Left lung (tissue), 10 donors: ENCODE results near the gene AHRR. TPM values are rescaled to one million over a fixed set of nuclear protein-coding genes. Genes with fewer than 3 reads are reported as not detected.
"Not testable (repeated sequence)": the region's sequence is repeated elsewhere in the genome, so short reads cannot be mapped to it uniquely, and the experiment has no call there.

ENCODE experiments used
- ATAC-seq: fragments of 200-7000 bp; cut with Tn5 transposase; one replicate; pipeline ENCODE4 v1.9.1; 2020; ENCODE audit warnings: moderate library complexity
- DNase-seq, 4 donors: peaks; one replicate each; pipeline ENCODE4 v3.0.0-alpha.2; 2013 to 2020
- H3K27ac ChIP-seq, 2 donors: fragments of 200-600 bp; sonication (generic) in 1 of 2; one replicate each; pipeline versions ENCODE4 v1.5.0 to v1.8.0; 2020 to 2021
- H3K27me3 ChIP-seq, 2 donors: fragments of 200-600 bp; sonication (generic) in 1 of 2; one replicate each; pipeline versions ENCODE4 v1.5.0 to v1.8.0; 2020 to 2021
- H3K36me3 ChIP-seq, 2 donors: fragments of 200-600 bp; sonication (generic) in 1 of 2; one replicate each; pipeline versions ENCODE4 v1.5.0 to v1.8.0; 2020 to 2021
- H3K4me1 ChIP-seq, 2 donors: fragments of 200-600 bp; one replicate each; pipeline ENCODE4 v1.8.0; 2021
- H3K4me3 ChIP-seq, 2 donors: fragments of 200-600 bp; sonication (generic) in 1 of 2; one replicate each; pipeline versions ENCODE4 v1.5.0 to v1.8.0; 2020 to 2021; ENCODE audit warnings: mild to moderate bottlenecking in 1 of 2
- H3K9me3 ChIP-seq, 2 donors: fragments of 200-600 bp; sonication (generic) in 1 of 2; one replicate each; pipeline versions ENCODE4 v1.5.0 to v1.8.0; 2020 to 2021
- intact Hi-C, 2 donors: fragments of 100-400 bp; cut with DNase I; formaldehyde crosslinking; loops; one replicate each; pipeline versions ENCODE4 v1.11.2 to v1.14.2; 2022
- polyA plus RNA-seq, 6 donors: library from polyadenylated mRNA; unstranded; fragments of 120-200 nt; gene quantifications; one replicate each; pipeline ENCODE4 v1.2.1, GENCODE V29; 2013; ENCODE audit not compliant: insufficient read length in 6 of 6
- total RNA-seq, 2 donors: library from RNA; stranded (reverse); fragmentation: NEBNext Ultra II Directional; extraction: Animal tissue kit (Norgen Biotek cat#: 25700); gene quantifications; one replicate each; pipeline ENCODE4 v1.2.1, GENCODE V29; 2021
- TF ChIP-seq, protein P1 (sequence below), 2 donors: fragments of 200-600 bp; sonication (generic) in 1 of 2; IDR thresholded peaks; one replicate each; pipeline versions ENCODE4 v1.5.0 to v1.8.0; 2021; ENCODE audit warnings: antibody characterized with exemption in 2 of 2
- donor health status: DM: no; HTN: yes; CAD: no.
- donor health status: DM: no; HTN: no; CAD: no.

The AHRR gene
- total and polyA plus RNA-seq, 8 donors = 0.32 to 8.4 (median 4.7) TPM

DNA sequence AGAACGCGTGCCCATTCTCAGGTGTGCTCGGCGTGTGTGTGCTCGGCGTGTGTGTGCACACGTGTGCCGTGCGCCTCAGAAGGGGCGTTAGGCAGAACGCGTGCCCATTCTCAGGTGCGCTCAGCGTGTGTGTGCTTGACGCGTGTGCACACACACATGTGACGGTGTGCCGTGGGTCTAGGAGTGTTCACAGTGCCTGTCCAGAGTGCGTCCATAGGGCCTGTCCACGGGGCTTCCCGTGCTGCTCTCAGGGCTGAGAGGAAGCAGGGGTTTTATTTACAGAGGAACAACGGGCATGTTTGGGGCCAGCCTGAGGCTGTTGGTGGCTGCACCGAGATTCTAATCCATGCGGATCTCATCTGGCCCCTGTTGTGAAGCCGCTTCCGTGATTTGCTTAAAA is 14.2 kb upstream of the AHRR start:
- Histone ChIP-seq H3K36me3 (peaks cover 0 to 69% of the 10 kb centered on the region in 2 donors), H3K27ac (no peak overlapping the region), H3K27me3 (no peaks in the 10 kb centered on the region), H3K9me3 (no peaks in the 10 kb centered on the region), H3K4me1 (no peaks in the 10 kb centered on the region), H3K4me3 (no peak overlapping the region)
- no peak for ATAC-seq
- no peak for DNase-seq
- TF ChIP-seq, protein P1, sequence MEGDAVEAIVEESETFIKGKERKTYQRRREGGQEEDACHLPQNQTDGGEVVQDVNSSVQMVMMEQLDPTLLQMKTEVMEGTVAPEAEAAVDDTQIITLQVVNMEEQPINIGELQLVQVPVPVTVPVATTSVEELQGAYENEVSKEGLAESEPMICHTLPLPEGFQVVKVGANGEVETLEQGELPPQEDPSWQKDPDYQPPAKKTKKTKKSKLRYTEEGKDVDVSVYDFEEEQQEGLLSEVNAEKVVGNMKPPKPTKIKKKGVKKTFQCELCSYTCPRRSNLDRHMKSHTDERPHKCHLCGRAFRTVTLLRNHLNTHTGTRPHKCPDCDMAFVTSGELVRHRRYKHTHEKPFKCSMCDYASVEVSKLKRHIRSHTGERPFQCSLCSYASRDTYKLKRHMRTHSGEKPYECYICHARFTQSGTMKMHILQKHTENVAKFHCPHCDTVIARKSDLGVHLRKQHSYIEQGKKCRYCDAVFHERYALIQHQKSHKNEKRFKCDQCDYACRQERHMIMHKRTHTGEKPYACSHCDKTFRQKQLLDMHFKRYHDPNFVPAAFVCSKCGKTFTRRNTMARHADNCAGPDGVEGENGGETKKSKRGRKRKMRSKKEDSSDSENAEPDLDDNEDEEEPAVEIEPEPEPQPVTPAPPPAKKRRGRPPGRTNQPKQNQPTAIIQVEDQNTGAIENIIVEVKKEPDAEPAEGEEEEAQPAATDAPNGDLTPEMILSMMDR (IDR thresholded peaks at IDR 0.05) = no peak
- intact Hi-C loops = no loop called here

GRCh38 chr5:307794-308579 is 13.5 kb upstream of the AHRR start:
- Histone ChIP-seq H3K27ac (no peak overlapping the region), H3K4me1 (no peaks in the 10 kb centered on the region), H3K4me3 (no peak overlapping the region), H3K36me3 (peaks cover 0 to 76% of the 10 kb centered on the region in 2 donors), H3K27me3 (no peaks in the 10 kb centered on the region), H3K9me3 (no peaks in the 10 kb centered on the region)
- DNase-seq (peak in 1 of 4 donors; percentile 19), ATAC-seq (no peak)
- TF ChIP-seq, protein P1 (IDR thresholded peaks at IDR 0.05) = no peak
- intact Hi-C loops = no loop called here

DNA sequence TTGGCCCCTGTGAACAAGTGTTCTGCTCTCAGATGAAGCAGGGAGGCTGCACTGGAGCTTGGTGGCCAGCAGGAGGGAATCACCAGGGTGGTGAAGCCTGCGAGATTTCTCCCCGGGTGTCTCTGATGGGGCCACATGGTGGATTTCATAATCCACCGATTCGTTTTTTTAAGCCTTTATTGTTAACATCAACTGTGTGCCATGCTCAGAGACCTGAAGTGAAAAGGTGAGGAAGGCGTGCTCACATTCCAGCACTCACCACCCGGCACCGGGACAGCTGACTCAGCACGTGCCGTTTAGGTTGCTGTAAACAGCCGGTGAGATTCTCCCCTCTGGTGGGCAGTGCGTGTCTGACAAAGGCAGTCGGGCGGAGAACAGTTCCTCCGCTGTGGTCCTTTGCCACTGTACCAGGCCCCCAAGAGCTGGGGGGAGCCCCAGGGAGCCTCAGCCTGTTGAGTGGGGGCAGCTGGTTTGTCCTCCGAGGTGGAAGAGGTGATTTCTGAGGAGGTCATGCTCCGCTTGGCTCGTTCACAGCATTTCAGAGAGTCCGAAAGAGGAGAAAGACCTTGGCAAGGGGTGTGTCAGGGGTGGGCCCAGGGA is 12.7 kb upstream of the AHRR start:
- H3K36me3 ChIP-seq = peaks cover 0 to 84% of the 10 kb centered on the region in 2 donors
- H3K27me3 ChIP-seq = no peaks in the 10 kb centered on the region
- ATAC-seq (no peak), DNase-seq (peak in 1 of 4 donors; percentile 80)
- H3K9me3 ChIP-seq = no peaks in the 10 kb centered on the region
- no peak overlapping the region for H3K27ac ChIP-seq
- no peaks in the 10 kb centered on the region for H3K4me1 ChIP-seq
- no peak overlapping the region for H3K4me3 ChIP-seq
- intact Hi-C loops = no loop called here
- TF ChIP-seq, protein P1 (IDR thresholded peaks at IDR 0.05) = no peak

GRCh38 chr5:309831-310230 is 11.7 kb upstream of the AHRR start:
- H3K36me3 ChIP-seq = peaks cover 0 to 94% of the 10 kb centered on the region in 2 donors
- H3K4me1 ChIP-seq, intact Hi-C loops: not testable (repeated sequence)

GRCh38 chr5:310516-310915 is 11.0 kb upstream of the AHRR start:
- TF ChIP-seq, protein P1 (IDR thresholded peaks at IDR 0.05) = no peak
- DNase-seq = no peak
- no peaks in the 10 kb centered on the region for H3K9me3 ChIP-seq
- no peak for ATAC-seq
- no peak overlapping the region for H3K4me3 ChIP-seq
- intact Hi-C loops = no loop called here
- H3K27me3 ChIP-seq = no peaks in the 10 kb centered on the region
- H3K27ac ChIP-seq = peak overlapping the region in 1 of 2 donors; percentile 18
- H3K4me1 ChIP-seq = no peaks in the 10 kb centered on the region
- peaks cover 0 to 95% of the 10 kb centered on the region in 2 donors for H3K36me3 ChIP-seq

More at GRCh38 chr5:309831-310230, 11.7 kb upstream of the AHRR start:
- H3K27ac ChIP-seq, H3K9me3 ChIP-seq, ATAC-seq, DNase-seq, H3K4me3 ChIP-seq, H3K27me3 ChIP-seq: not testable (repeated sequence)
